NCI-H2196 (cell line): ENCODE measurements around the gene IL13RA2.

Source experiments
- DNase-seq: peaks from one replicate; lab custom pipeline; 2025; ENCODE audit not compliant: unreplicated experiment; lab: John Stamatoyannopoulos, UW

IL13RA2 gene

GRCh38 chrX:114997779-114998178 is 19.6 kb downstream of the IL13RA2 start:
- DNase-seq: no peak

DNA sequence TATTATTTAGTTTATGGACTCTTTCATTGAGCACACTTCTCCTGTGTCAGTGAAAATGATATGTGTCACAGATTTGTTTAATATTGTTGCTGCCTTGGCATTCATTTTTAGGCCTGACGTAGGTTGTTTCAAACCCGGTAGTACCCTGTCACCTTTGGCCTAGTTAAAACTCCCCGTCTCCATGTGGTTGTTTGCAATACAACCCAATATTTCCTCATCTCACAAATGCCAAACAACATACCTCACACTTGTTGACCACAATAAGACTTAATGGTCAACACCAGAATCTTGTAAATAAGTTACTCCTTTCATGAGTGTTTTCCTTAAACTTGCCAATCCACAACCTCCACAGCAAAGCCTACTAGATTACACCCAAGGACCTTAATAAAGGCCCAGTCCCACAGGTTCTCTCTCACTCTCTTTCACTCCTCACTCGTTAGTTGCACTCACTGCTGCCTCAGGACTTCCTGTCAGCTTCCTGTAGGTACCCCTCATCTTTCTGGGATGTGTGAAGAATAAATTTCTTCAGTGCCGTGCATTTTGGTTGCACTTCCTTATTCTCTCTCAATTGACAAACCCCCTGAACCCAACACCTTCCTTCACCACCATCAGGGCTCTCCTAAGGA is 31.3 kb downstream of the IL13RA2 start:
- DNase-seq: no peak

DNA sequence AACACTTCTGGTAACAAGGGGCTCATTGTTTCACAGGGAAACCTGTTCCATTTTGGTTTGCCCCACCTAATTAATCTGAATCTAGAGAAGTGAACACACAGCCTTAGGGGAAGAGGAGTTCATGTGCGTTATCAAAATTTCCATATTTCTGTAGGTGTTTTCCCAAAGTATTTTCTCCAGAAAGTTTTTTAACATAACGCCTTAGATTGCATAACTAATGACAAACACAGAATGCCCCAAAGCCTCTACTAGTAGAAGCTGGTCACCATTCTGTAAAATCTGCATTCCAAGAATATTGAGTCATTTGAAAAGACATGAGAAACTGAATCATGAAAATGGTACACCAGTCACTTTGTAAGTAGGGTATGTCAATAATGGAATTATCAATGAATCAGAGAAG is 41.1 kb downstream of the IL13RA2 start:
- no peak for DNase-seq

DNA sequence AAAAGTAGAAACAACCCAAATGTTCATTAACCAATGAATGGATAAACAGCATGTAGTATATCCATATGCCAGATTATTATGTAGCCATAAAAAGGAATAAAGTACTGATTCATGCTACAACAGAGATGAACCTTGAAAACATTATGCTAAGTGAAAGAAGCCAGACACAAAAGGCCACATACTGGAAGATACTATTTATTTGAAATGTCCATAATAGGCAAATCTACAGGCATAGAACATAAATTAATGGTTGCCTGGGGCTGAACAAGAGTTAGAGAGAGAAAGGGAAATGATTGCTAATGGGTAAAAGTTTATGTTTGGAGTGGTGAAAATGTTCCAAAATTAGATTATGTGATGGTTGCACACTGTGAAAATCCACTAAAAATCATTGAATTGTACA is 44.4 kb downstream of the IL13RA2 start:
- DNase-seq: no peak

DNA sequence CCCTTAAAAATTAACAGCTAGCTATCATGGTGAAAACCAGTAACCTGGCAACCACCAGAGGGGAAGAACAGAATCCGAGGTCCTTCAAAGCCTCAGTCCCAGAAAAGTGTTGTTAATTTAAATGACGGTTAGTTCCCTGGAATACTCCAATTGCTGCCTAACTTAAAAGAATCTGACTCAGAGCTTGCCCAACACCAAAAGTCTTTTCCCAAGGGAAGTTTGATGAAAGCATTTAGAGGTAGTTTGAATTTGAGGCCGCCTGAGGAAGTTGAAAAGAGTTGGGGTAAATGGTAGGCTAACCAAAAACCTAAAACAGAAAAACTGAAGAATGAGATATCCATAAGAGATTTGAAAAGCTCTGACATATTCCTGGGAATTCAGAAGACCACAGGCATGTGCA is 46.6 kb downstream of the IL13RA2 start:
- no peak for DNase-seq

DNA sequence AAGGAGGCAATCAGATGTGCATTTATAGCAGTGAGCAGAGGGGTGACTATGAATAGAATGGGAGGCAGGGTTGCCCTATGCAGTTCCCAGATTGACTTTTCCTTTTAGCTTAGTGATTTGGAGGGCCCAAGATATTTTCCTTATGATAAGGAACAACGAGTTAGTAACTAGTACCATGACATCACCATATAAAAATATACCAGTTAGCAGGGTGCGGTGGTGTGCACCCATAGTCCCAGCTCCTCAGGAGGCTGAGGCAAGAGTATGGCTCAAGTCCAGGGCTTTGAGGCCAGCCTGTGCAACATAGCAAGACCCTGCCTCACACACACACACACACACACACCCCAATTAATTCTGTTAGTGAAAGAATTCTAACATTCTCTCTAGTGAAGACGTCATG is 53.0 kb downstream of the IL13RA2 start:
- no peak for DNase-seq

- no peak for DNase-seq
Observed at GRCh38 chrX:114962209-114962608, 55.2 kb downstream of the IL13RA2 start.

DNA sequence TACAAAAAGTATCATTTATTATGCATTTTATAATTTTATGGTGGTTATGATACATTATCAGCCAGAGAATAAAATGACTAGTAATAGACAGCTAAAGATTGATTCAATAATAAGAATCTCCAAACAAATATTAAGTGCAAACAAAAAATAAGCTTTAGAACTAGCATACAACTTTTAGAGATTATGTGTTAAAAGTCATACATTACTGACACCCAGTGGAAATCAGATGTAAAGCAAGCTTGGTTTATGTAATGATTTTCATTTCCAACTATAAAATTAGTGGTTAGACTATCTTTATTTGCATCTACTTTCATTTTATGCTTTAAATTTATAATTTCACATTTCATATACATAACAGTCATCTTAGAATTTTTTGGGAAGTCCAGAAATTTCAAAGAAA is 57.7 kb downstream of the IL13RA2 start:
- DNase-seq: no peak
